Left ventricle myocardium inferior (tissue), 1 donor: ENCODE data around the gene CRISPLD2. TPM values are rescaled to one million over a fixed set of nuclear protein-coding genes. Genes with fewer than 3 reads are reported as not detected.

Source experiments
- DNase-seq: peaks from one replicate; pipeline ENCODE4 v3.0.0-alpha.2; 2020
- H3K27ac ChIP-seq: fragments of 200-600 bp; replicated peaks from 2 replicates; pipeline ENCODE4 v1.8.0; 2021
- H3K27me3 ChIP-seq: fragments of 200-600 bp; 2 replicates; pipeline ENCODE4 v1.8.0; 2021; ENCODE audit warnings: low read depth
- H3K36me3 ChIP-seq: fragments of 200-600 bp; 2 replicates; pipeline ENCODE4 v1.8.0; 2021
- H3K4me1 ChIP-seq: fragments of 200-600 bp; 2 replicates; pipeline ENCODE4 v1.8.0; 2021
- H3K4me3 ChIP-seq: fragments of 200-600 bp; 2 replicates; pipeline ENCODE4 v1.8.0; 2021; ENCODE audit warnings: mild to moderate bottlenecking, moderate library complexity
- H3K9me3 ChIP-seq: fragments of 200-600 bp; replicated peaks from 2 replicates; pipeline ENCODE4 v1.8.0; 2021
- CTCF ChIP-seq: fragments of 200-600 bp; IDR thresholded peaks from 2 replicates; pipeline ENCODE4 v1.8.0; 2021; ENCODE audit warnings: antibody characterized with exemption, mild to moderate bottlenecking, borderline replicate concordance
- intact Hi-C: fragments of 100-400 bp; cut with micrococcal nuclease; formaldehyde crosslinking; loops from one replicate; pipeline ENCODE4 v1.11.0; 2022
- total RNA-seq: library from RNA; stranded (reverse); fragmentation: NEBNext Ultra II Directional; extraction: Animal tissue kit (Norgen Biotek cat#: 25700); gene quantifications from one replicate; pipeline ENCODE4 v1.2.1, GENCODE V29; 2021
- donor health status: DM: no; HTN: yes; CAD: no; lungs with severe emphysema.

Gene CRISPLD2
- total RNA-seq, 1 donor from 2014 or later: 12.8 TPM

GRCh38 chr16:84879569-84880487 lies 60.0 kb downstream of the CRISPLD2 start:
- H3K27ac ChIP-seq: no peak overlapping the region
- H3K9me3 ChIP-seq: no peaks in the 10 kb centered on the region
- peaks cover 36% of the 10 kb centered on the region for H3K36me3 ChIP-seq
- no peak overlapping the region for H3K4me3 ChIP-seq
- peaks cover 20% of the 10 kb centered on the region for H3K4me1 ChIP-seq
- peaks cover 6% of the 10 kb centered on the region for H3K27me3 ChIP-seq
- TF ChIP-seq CTCF: no peak
- peak; percentile 6 for DNase-seq
- intact Hi-C loops: no loop called here

GRCh38 chr16:84881702-84882521 lies 62.1 kb downstream of the CRISPLD2 start:
- H3K36me3 ChIP-seq: peaks cover 23% of the 10 kb centered on the region

GRCh38 chr16:84883301-84883700 lies 63.5 kb downstream of the CRISPLD2 start:
- H3K36me3 ChIP-seq: peaks cover 21% of the 10 kb centered on the region
- intact Hi-C loops: no loop called here

More at GRCh38 chr16:84881702-84882521, 62.1 kb downstream of the CRISPLD2 start:
- Histone ChIP-seq H3K27me3 (peaks cover 6% of the 10 kb centered on the region), H3K4me1 (peaks cover 34% of the 10 kb centered on the region), H3K9me3 (no peaks in the 10 kb centered on the region), H3K27ac (peak overlapping the region; percentile 73), H3K4me3 (no peak overlapping the region)
- intact Hi-C loops: no loop called here
- no peak for DNase-seq
- TF ChIP-seq CTCF: no peak

GRCh38 chr16:84884246-84884595 lies 64.4 kb downstream of the CRISPLD2 start:
- peaks cover 34% of the 10 kb centered on the region for H3K4me1 ChIP-seq
- peak overlapping the region; percentile 73 for H3K27ac ChIP-seq
- no peak for DNase-seq
- H3K36me3 ChIP-seq: peaks cover 25% of the 10 kb centered on the region
- no peaks in the 10 kb centered on the region for H3K9me3 ChIP-seq
- peak overlapping the region; percentile 21 for H3K4me3 ChIP-seq
- TF ChIP-seq CTCF: no peak
- intact Hi-C loops: no loop called here
- peaks cover 19% of the 10 kb centered on the region for H3K27me3 ChIP-seq

More at GRCh38 chr16:84883301-84883700, 63.5 kb downstream of the CRISPLD2 start:
- DNase-seq: peak; percentile 51
- Histone ChIP-seq H3K9me3 (no peaks in the 10 kb centered on the region), H3K27ac (peak overlapping the region; percentile 73), H3K4me3 (no peak overlapping the region), H3K4me1 (peaks cover 34% of the 10 kb centered on the region), H3K27me3 (peaks cover 10% of the 10 kb centered on the region)
- no peak for TF ChIP-seq CTCF

GRCh38 chr16:84884596-84885341 lies 65.0 kb downstream of the CRISPLD2 start:
- Histone ChIP-seq H3K4me3 (peak overlapping the region; percentile 21), H3K4me1 (peaks cover 34% of the 10 kb centered on the region), H3K9me3 (no peaks in the 10 kb centered on the region), H3K36me3 (peaks cover 26% of the 10 kb centered on the region), H3K27me3 (peaks cover 21% of the 10 kb centered on the region), H3K27ac (peak overlapping the region; percentile 73)
- no peak for TF ChIP-seq CTCF
- DNase-seq: peak; percentile 47
- intact Hi-C loops: no loop called here
